GM21447 (cell line): Measurements from ENCODE around the gene AP5S1.

Experiments
- ATAC-seq: cut with Tn5 transposase; IDR thresholded peaks from one replicate; pipeline ENCODE4 v1.9.1; 2021; ENCODE audit not compliant: unreplicated experiment

The AP5S1 gene

GRCh38 chr20:3873507-3873906 lies 53.2 kb downstream of the AP5S1 start:
- no peak for ATAC-seq

GRCh38 chr20:3874194-3874844 lies 54.0 kb downstream of the AP5S1 start:
- no peak for ATAC-seq

DNA sequence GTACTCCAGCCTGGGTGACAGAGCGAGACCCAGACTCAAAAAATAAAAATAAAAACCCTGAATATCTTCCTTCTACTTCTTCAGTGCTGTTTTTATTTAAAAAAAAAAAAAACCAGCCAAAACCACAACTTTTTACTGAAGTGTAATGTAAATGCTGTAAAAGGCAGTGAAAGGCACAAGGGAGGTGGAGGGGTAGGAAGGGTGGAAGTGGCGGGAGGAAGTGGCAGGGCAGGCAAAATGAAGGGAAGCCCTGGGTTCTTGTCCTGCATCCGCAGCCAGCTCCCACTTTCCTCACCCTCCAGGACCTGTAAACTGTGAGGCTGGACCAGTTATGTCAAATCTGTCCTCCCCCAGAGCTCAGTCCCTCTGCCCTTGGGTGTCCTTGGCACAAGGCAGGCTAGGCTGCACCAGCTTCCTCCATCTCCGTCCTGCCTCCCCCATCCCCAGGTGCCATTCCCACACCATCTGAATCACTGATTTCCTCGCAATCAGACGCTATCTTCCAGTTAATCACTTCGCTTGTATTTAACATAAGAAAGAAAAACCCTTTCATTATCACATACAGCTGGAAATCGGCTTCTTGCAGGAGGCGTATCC lies 55.1 kb downstream of the AP5S1 start:
- ATAC-seq, result no peak

GRCh38 chr20:3876000-3876399 lies 55.7 kb downstream of the AP5S1 start:
- ATAC-seq, result no peak

DNA sequence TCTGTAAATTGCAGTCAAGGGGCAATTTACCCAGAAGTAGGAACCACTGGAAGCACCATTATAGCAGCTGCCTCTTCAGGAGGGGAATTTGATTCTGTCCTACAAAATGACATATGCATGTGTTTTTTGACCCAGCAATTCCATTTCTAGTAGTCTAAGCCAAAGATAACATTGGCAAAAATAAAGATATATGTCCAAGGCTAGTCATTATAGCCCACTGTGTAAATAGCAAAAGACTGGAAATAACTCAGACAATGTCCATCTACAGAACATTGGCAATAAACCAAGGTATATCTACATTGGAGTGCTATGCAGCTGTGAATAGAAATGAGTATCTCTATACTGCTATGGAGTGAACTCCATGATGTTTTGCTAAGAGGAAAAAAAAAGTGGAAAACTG lies 56.3 kb downstream of the AP5S1 start:
- no peak for ATAC-seq
